ENCODE results near the gene KAT8. TPM values are rescaled to one million over a fixed set of nuclear protein-coding genes. Genes with fewer than 3 reads are reported as not detected.
A peak's percentile ranks its signal among the peaks of the same experiment; 100 is the strongest.

The KAT8 gene
- total RNA-seq, 1 donor from 2014 or later = 79.1 TPM

DNA sequence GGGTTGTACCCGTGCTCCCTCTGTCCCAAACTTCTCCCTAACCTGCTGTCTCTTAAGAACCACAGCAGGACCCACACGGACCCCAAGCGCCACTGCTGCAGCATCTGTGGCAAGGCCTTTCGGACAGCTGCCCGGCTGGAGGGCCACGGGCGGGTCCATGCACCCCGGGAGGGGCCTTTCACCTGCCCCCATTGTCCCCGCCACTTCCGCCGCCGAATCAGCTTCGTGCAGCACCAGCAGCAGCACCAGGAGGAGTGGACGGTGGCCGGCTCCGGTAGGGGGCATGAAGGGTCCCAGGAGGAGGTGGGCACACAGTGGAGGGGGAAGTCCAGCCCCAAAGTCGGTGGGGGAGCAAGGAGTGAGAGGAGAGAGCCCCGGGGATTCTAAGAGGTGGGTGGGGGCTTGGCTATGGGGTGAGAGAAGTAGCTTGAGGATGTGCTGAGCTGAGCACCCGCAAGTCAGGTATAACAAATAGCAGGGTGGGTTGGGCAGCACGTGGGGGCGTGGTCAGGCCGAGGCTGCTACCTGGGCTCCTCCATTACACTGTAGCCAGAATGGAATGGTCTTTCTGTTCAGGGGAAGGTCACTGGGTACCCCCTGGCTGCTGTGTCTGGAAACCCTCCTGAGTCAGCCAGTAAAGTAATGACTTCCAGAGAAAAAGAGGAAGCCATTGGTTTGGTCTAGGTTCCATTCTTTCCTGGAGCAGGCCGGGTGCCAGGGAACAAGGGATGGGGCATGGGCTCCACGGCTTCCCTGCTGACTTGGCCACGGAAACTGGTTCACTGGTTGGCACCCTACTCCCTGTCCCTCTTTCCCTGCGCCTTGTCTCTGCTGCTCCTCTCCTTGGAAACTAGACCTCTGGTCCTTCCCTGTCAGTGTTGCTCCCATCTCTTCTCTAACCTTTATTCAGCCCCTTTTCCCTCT is 35.8 kb upstream of the KAT8 start:
- H3K36me3 ChIP-seq = peaks cover 84% of the 10 kb centered on the region
- no peak overlapping the region for H3K27ac ChIP-seq
- DNase-seq = no peak

GRCh38 chr16:31082368-31083045 is 35.0 kb upstream of the KAT8 start:
- Histone ChIP-seq H3K4me3 (no peak overlapping the region), H3K36me3 (peaks cover 81% of the 10 kb centered on the region), H3K27ac (no peak overlapping the region), H3K4me1 (no peaks in the 10 kb centered on the region), H3K27me3 (ENCODE audit: low read depth) (no peaks in the 10 kb centered on the region), H3K9me3 (no peaks in the 10 kb centered on the region)
- TF ChIP-seq CTCF (IDR thresholded peaks at IDR 0.05) = no peak
- intact Hi-C loops (cut with DNase I) = no loop called here
- DNase-seq (no peak), ATAC-seq (no peak)

More for the DNA sequence above, 35.8 kb upstream of the KAT8 start:
- no peak overlapping the region for H3K4me3 ChIP-seq
- intact Hi-C loops (cut with DNase I) = no loop called here
- no peaks in the 10 kb centered on the region for H3K27me3 ChIP-seq (ENCODE audit: low read depth)
- H3K4me1 ChIP-seq = no peaks in the 10 kb centered on the region
- ATAC-seq = no peak
- H3K9me3 ChIP-seq = no peaks in the 10 kb centered on the region
- TF ChIP-seq CTCF (IDR thresholded peaks at IDR 0.05) = no peak

- ATAC-seq = no peak
- no peak for TF ChIP-seq CTCF (IDR thresholded peaks at IDR 0.05)
- Histone ChIP-seq H3K36me3 (peaks cover 75% of the 10 kb centered on the region), H3K4me1 (no peaks in the 10 kb centered on the region), H3K27ac (no peak overlapping the region), H3K9me3 (no peaks in the 10 kb centered on the region), H3K4me3 (no peak overlapping the region), H3K27me3 (ENCODE audit: low read depth) (no peaks in the 10 kb centered on the region)
- no peak for DNase-seq
- intact Hi-C loops (cut with DNase I) = no loop called here
Observed at GRCh38 chr16:31083081-31083480, 34.4 kb upstream of the KAT8 start.

GRCh38 chr16:31083556-31083955 is 33.9 kb upstream of the KAT8 start:
- intact Hi-C loops (cut with DNase I) = no loop called here
- Histone ChIP-seq H3K27ac (no peak overlapping the region), H3K4me1 (no peaks in the 10 kb centered on the region), H3K27me3 (ENCODE audit: low read depth) (no peaks in the 10 kb centered on the region), H3K36me3 (peaks cover 72% of the 10 kb centered on the region), H3K4me3 (no peak overlapping the region), H3K9me3 (no peaks in the 10 kb centered on the region)
- ATAC-seq (peak in 1 of 2 donors; percentile 10), DNase-seq (no peak)
- no peak for TF ChIP-seq CTCF (IDR thresholded peaks at IDR 0.05)

DNA sequence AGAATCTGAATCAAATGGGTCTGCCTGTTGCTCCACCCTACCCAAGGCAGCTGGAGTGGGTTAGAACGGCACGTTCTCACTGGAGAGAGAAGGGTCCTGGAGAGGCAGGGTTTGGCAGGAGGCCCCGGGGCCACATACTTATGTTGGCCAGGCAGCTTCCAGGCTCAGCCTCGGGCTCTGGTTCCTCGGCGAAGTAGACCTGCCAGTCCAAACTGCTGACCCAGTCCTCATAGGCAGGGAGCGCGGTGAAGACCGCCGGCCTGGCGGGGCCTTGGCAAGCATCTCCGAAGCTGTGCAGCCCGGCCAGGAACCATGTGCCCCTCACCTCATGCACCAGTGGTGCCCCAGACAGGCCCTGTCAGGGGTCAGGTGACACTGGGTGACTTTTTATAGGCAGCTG is 33.5 kb upstream of the KAT8 start:
- no peaks in the 10 kb centered on the region for H3K27me3 ChIP-seq (ENCODE audit: low read depth)
- no peak overlapping the region for H3K4me3 ChIP-seq
- H3K9me3 ChIP-seq = no peaks in the 10 kb centered on the region
- DNase-seq (no peak), ATAC-seq (peak; percentile 52 to 57)
- H3K4me1 ChIP-seq = no peaks in the 10 kb centered on the region
- intact Hi-C loops (cut with DNase I) = no loop called here
- peaks cover 72% of the 10 kb centered on the region for H3K36me3 ChIP-seq
- no peak overlapping the region for H3K27ac ChIP-seq
- TF ChIP-seq CTCF (IDR thresholded peaks at IDR 0.05) = no peak
